AG10803 (cell line): ENCODE results near the gene GOLM1.

Experiments
- DNase-seq: peaks from one replicate; pipeline ENCODE4 v3.0.0; 2010; ENCODE audit warnings: low read depth
- H3K4me3 ChIP-seq: 2 replicates; pipeline ENCODE4 v1.5.1; 2011; ENCODE audit warnings: mild to moderate bottlenecking, low read length, control low read depth
- CTCF ChIP-seq: conservative IDR thresholded peaks from 2 replicates; pipeline ENCODE4 v1.5.1; 2011; ENCODE audit warnings: mild to moderate bottlenecking, low read length, control low read depth, inconsistent platforms

Gene GOLM1

GRCh38 chr9:86102626-86103025 lies 3.3 kb upstream of the GOLM1 start:
- no peak for TF ChIP-seq CTCF
- DNase-seq = no peak
- H3K4me3 ChIP-seq = no peak overlapping the region

- TF ChIP-seq CTCF = no peak; the same call in 1 of the 2 replicates
- H3K4me3 ChIP-seq = peak overlapping the region; percentile 70
- peak; percentile 56 for DNase-seq
These were observed 475 bp upstream of the GOLM1 start for GRCh38 chr9:86099701-86100364.

DNA sequence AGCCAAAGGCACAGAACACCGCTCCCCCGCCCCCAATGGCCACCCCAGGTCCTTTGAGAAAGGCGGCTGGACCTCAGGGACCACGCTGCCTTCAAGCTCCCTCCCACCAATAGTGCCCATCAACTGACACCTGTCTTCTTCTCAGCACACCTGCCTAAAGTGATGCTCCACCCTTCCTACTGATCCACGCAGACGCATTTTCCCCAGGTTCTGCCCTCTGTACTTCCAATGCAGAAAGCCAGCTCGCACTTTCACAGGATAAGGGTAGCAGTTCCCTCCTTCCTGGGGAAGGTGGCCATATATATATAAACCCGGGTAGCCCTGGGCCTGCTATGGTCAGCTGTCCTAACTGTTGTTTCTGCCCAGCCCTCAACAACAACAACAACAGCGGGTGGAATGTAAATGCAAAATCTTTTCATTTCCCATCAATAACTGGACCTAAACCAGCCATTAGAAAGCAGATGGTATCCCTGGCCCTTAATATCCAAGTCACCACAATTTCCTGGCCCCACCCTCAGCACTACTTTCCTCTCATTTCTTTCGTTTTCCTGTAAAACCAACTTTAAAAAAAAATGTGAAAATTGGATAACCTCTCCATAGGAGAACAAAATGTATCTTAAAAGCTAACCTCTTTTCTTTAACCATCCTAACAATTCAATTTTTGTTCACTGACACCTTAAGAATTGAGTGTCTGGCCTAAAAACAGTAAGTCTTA lies 1.7 kb downstream of the GOLM1 start:
- no peak for DNase-seq
- H3K4me3 ChIP-seq = peak overlapping the region; percentile 72
- no peak for TF ChIP-seq CTCF

DNA sequence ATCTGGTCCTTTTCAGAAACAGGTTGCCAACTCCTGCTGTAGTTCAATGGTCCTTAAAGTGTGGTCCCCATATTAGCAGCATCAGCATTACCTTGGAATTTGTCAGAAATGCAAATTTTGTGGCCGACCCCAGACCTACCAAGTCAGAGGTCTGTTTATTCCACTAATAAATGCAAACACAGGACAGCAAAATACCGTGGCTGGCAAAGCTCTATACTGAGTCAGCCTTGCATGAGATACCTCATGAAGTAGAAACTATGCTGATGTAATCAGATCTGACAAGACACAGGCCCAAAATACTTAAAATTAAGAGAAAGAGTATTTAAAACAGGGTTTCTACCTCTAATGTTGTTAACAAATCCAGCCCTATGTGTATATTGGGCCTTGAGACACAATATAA lies 3.0 kb downstream of the GOLM1 start:
- no peak overlapping the region for H3K4me3 ChIP-seq
- no peak for TF ChIP-seq CTCF
- peak; percentile 33 for DNase-seq

DNA sequence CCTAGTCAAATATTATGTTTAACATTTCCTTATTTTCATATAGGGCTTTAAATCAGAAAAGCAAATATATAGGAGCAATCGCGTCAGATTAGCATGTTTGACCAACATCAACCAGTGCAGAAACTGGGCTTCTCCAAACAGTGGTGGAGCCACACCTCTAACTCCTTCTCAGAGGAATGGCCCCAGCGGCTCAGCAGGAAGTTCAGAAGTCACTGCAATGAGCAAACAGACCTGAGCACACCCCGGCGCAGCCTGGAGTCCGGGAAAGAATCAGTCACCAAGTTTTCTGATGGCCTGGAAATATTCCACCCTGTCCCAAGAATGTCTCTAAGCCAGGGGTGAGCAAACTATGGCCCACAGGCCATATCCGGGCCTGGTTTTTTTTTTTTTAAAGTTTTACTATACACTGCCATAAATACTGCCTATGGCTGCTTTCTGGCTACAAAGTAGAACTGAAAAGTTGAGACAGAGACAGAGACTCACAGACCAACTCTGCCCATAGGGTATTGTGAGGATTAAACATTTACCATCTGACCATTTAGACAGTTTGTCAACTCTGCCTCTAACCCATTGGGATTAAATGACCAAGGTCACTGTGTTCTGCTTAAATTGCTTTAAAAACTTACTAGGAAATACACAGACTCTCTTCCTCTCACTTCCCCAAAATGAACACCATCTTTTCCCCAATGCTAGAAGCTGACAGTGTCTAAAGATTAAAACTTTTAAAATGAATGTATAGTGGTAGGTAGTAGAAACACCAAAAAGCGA lies 5.4 kb downstream of the GOLM1 start:
- H3K4me3 ChIP-seq = no peak overlapping the region
- DNase-seq = no peak
- no peak for TF ChIP-seq CTCF

DNA sequence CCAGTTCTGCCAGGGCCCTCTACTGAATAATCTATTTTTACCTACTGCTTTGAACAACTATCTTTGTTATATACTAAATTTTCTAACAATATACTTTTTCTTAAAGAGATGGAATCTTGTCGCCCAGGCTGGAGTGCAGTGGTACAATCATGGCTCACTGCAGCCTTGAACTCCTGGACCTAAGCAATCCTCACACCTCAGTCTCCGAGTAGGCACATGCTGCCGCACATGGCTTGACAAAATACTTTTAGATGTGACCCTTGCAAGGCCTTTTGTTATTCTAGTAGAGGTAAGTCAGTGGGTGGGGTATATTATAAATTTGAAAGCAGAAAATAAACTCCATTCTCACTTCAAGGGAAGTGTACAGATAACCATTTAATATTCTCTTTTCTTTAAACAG lies 7.9 kb downstream of the GOLM1 start:
- DNase-seq = no peak
- no peak for TF ChIP-seq CTCF
- H3K4me3 ChIP-seq = no peak overlapping the region
